Mesothelial cell of epicardium (in vitro differentiated cells): Measurements from ENCODE around the gene TMTC2. TPM values are rescaled to one million over a fixed set of nuclear protein-coding genes. Genes with fewer than 3 reads are reported as not detected.

Source experiments
- DNase-seq, 2 experiments: peaks; one replicate each; pipeline ENCODE4 v3.0.0; 2021; ENCODE audit warnings: low spot score in 2 of 2; ENCODE audit not compliant: unreplicated experiment in 2 of 2
- H3K27ac Mint-ChIP-seq: 2 replicates; pipeline ENCODE4 v1.8.0; 2021; ENCODE audit warnings: mixed read lengths
- H3K27me3 Mint-ChIP-seq: 2 replicates; pipeline ENCODE4 v1.8.0; 2021; ENCODE audit warnings: low read depth, mixed read lengths
- H3K36me3 Mint-ChIP-seq: 2 replicates; pipeline ENCODE4 v1.8.0; 2021; ENCODE audit warnings: mixed read lengths
- H3K4me1 Mint-ChIP-seq: 2 replicates; pipeline ENCODE4 v1.8.0; 2021; ENCODE audit warnings: mixed read lengths
- H3K4me3 Mint-ChIP-seq: 2 replicates; pipeline ENCODE4 v1.8.0; 2021; ENCODE audit warnings: mild to moderate bottlenecking, moderate library complexity, mixed read lengths
- H3K9me3 Mint-ChIP-seq: 2 replicates; pipeline ENCODE4 v1.8.0; 2021; ENCODE audit warnings: mixed read lengths
- CTCF ChIP-seq: fragments of 200-600 bp; sonication (generic); IDR thresholded peaks from one replicate; pipeline ENCODE4 v1.5.0; 2021; ENCODE audit warnings: antibody characterized with exemption; ENCODE audit not compliant: unreplicated experiment
- total RNA-seq: library from RNA; stranded (reverse); gene quantifications from 3 replicates; pipeline ENCODE4 v1.2.1, GENCODE V29; 2021

The TMTC2 gene
- total RNA-seq, 1 donor from 2014 or later = 38.3 TPM

- H3K27me3 Mint-ChIP-seq = no peaks in the 10 kb centered on the region
- no peak overlapping the region for H3K4me3 Mint-ChIP-seq
- no peak for DNase-seq
- no peak overlapping the region for H3K27ac Mint-ChIP-seq
- no peak for TF ChIP-seq CTCF
- H3K36me3 Mint-ChIP-seq = no peaks in the 10 kb centered on the region
- no peaks in the 10 kb centered on the region for H3K4me1 Mint-ChIP-seq
- H3K9me3 Mint-ChIP-seq = peaks cover 6% of the 10 kb centered on the region
Measured at GRCh38 chr12:83156815-83157214, 470.1 kb downstream of the TMTC2 start.

GRCh38 chr12:83157604-83158003 lies 470.9 kb downstream of the TMTC2 start:
- Mint-ChIP-seq H3K27me3 (no peaks in the 10 kb centered on the region), H3K27ac (no peak overlapping the region), H3K9me3 (peaks cover 6% of the 10 kb centered on the region), H3K36me3 (no peaks in the 10 kb centered on the region), H3K4me1 (no peaks in the 10 kb centered on the region), H3K4me3 (no peak overlapping the region)
- no peak for DNase-seq
- no peak for TF ChIP-seq CTCF

DNA sequence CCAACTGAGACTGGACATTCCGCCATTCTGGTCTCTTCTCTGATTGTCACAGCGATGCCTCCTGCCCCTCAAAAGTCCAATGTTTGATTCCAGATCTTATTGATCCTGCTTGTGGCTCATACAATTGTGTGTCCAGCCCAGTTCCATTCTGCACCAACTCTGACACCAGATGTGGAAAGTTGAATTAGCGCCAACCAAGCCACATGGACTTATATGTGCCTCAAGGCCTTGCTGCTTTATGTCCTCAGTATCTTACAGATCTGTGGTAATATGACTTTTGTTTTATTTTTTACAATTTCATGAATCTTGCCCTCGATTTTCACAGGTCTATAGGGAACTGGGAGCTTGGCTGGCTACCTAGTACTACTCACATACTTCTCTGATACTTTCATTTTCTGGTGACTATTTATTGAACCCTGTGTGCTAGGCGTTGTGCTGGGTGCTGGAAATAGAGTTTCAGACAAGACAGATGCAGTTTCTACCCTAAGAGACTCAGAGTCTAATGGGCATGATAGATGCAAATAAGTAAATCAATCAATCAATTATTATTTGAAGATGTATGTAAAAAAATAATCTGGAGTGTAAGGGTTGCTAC lies 472.0 kb downstream of the TMTC2 start:
- Mint-ChIP-seq H3K9me3 (peaks cover 6% of the 10 kb centered on the region), H3K27me3 (no peaks in the 10 kb centered on the region), H3K36me3 (no peaks in the 10 kb centered on the region), H3K27ac (no peak overlapping the region), H3K4me1 (no peaks in the 10 kb centered on the region), H3K4me3 (no peak overlapping the region)
- no peak for DNase-seq
- no peak for TF ChIP-seq CTCF

- no peak for DNase-seq
- no peak overlapping the region for H3K27ac Mint-ChIP-seq
- H3K36me3 Mint-ChIP-seq = no peaks in the 10 kb centered on the region
- no peak overlapping the region for H3K4me3 Mint-ChIP-seq
- no peak for TF ChIP-seq CTCF
- no peaks in the 10 kb centered on the region for H3K27me3 Mint-ChIP-seq
- H3K4me1 Mint-ChIP-seq = no peaks in the 10 kb centered on the region
- H3K9me3 Mint-ChIP-seq = peaks cover 7% of the 10 kb centered on the region
Measured at GRCh38 chr12:83161456-83161855, 474.8 kb downstream of the TMTC2 start.

DNA sequence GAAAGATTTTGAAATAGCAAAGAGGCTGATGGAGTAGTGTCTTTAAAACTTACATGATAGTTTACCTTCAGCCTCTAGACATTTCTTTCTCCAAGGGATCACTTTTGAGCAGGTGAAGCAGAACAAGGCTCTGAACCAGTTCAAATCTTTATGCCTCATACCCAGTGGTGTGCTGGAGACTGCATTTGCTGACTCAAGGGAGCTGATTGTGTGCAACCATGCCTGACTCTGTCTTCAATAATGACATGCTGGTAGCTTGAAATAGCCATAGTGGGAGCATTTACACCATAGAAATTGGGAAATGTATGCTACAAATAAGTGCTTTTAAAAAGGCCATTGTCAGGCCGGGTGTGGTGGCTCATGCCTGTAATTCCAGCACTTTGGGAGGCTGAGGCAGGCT lies 482.0 kb downstream of the TMTC2 start:
- no peak for TF ChIP-seq CTCF
- Mint-ChIP-seq H3K4me3 (no peak overlapping the region), H3K27ac (no peak overlapping the region), H3K36me3 (no peaks in the 10 kb centered on the region), H3K4me1 (peaks cover 10% of the 10 kb centered on the region), H3K9me3 (peaks cover 7% of the 10 kb centered on the region), H3K27me3 (no peaks in the 10 kb centered on the region)
- DNase-seq = no peak

GRCh38 chr12:83172441-83172840 lies 485.7 kb downstream of the TMTC2 start:
- H3K9me3 Mint-ChIP-seq = no peaks in the 10 kb centered on the region
- H3K4me3 Mint-ChIP-seq = no peak overlapping the region
- no peaks in the 10 kb centered on the region for H3K36me3 Mint-ChIP-seq
- no peak overlapping the region for H3K27ac Mint-ChIP-seq
- H3K4me1 Mint-ChIP-seq = peaks cover 18% of the 10 kb centered on the region
- TF ChIP-seq CTCF = no peak
- H3K27me3 Mint-ChIP-seq = no peaks in the 10 kb centered on the region
- DNase-seq = no peak
